GM12891 (cell line): ENCODE measurements around the gene SCGB2B2. TPM values are rescaled to one million over a fixed set of nuclear protein-coding genes. Genes with fewer than 3 reads are reported as not detected.

Experiments used
- DNase-seq: peaks from one replicate; pipeline ENCODE4 v3.0.0; 2011; ENCODE audit warnings: low spot score; ENCODE audit not compliant: insufficient read length
- FAIRE-seq: peaks from 2 replicates; lab custom pipeline; 2011; peaks lifted over from hg19 to GRCh38; lab: Jason Lieb, UNC
- PAX5 ChIP-seq: IDR thresholded peaks from 2 replicates; pipeline ENCODE4 v1.6.1; 2011; ENCODE audit warnings: low read length, moderate library complexity, mild to moderate bottlenecking; ENCODE audit not compliant: insufficient read depth, severe bottlenecking
- POLR2A ChIP-seq: IDR thresholded peaks from 2 replicates; pipeline ENCODE4 v1.6.1; 2011; ENCODE audit warnings: low read depth, low read length, control low read depth
- POLR2AphosphoS5 ChIP-seq: IDR thresholded peaks from 2 replicates; pipeline ENCODE4 v1.6.1; 2011; ENCODE audit warnings: low read depth, low read length, control low read depth
- POU2F2 ChIP-seq: IDR thresholded peaks from 2 replicates; pipeline ENCODE4 v1.6.1; 2011; ENCODE audit warnings: low read depth, mild to moderate bottlenecking, control low read depth, low read length, moderate library complexity
- SPI1 ChIP-seq: IDR thresholded peaks from 2 replicates; pipeline ENCODE4 v1.6.1; 2011; ENCODE audit warnings: low read depth, low read length, control low read depth
- TAF1 ChIP-seq: IDR thresholded peaks from 2 replicates; pipeline ENCODE4 v1.6.1; 2011; ENCODE audit warnings: low read depth, low read length, control low read depth
- polyA plus RNA-seq: library from polyadenylated mRNA; unstranded; fragments of >200 nt; gene quantifications from one replicate; pipeline ENCODE4 v1.2.1, GENCODE V29; 2012; ENCODE audit warnings: low read depth, missing spikeins, inconsistent platforms; ENCODE audit not compliant: missing spikeins

Gene SCGB2B2, protein sequence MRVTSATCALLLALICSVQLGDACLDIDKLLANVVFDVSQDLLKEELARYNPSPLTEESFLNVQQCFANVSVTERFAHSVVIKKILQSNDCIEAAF
- 0.03 TPM for polyA plus RNA-seq

DNA sequence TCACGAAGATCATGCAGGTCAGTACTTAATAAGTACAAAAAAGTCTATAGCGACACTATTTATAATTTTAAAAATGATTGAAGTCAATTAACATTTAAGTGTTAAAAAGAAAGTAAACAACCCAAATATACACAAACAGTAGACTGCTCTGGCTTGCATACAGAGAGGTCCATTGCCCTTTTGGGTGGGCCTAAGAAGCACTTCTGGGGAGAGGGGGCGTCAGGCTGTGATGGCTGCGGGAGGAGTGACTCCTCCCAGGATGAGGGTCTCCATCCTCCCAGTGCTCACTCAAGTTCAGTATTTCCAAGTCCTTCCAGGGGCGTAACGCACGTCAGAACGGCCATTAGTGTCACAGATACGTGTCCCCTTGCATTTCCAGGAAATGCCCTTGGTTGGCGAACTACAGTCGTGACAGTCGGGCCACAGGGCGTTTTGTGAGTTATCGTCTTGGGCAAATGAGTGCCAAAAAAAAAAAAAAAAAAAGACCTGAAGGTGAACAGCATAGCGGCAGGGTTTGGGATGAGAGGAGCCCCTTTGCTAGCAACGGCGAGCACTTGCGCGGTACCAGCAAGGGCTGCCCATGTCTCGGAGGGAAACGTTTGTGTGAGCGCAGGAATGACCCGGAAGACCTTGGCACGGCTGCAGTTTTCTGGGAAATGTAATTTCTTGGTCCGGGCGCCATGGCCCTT, at the start of gene SCGB2B2:
TSS of gene SCGB2B2 (minus strand) at position 463 of the 689 bp plus-strand sequence. CDS start 82,596 bp downstream, outside the sequence.
- no peak for TF ChIP-seq POU2F2
- no peak; the same call in 1 of the 2 replicates for TF ChIP-seq POLR2A
- no peak for TF ChIP-seq SPI1
- no peak for TF ChIP-seq POLR2AphosphoS5
- TF ChIP-seq PAX5 = no peak
- peak; percentile 11; the same call in 1 of the 2 replicates for TF ChIP-seq TAF1
- DNase-seq (peak; percentile 41), FAIRE-seq (no peak)

DNA sequence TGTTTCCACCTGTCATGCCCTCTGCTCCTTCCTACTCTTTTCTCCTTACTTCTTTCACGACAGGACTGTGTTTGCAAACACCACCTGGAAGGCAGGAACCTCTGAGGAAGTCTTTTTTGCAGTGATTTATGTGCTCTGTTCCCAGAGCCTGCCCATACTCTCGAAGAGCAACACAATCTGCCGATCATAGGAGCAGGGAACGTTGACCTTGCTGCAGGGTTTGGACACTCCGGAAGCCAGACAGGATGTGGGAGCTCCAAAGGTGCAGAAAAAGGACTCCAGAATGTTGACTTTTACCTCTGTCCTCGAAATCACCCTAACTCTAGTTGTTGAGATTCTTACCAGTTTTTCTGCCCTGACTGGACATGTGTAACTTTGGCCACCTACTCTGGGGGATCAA, 48.4 kb upstream of the SCGB2B2 start:
- no peak for TF ChIP-seq POLR2AphosphoS5
- TF ChIP-seq POU2F2 = no peak
- TF ChIP-seq SPI1 = no peak
- FAIRE-seq (no peak), DNase-seq (no peak)

DNA sequence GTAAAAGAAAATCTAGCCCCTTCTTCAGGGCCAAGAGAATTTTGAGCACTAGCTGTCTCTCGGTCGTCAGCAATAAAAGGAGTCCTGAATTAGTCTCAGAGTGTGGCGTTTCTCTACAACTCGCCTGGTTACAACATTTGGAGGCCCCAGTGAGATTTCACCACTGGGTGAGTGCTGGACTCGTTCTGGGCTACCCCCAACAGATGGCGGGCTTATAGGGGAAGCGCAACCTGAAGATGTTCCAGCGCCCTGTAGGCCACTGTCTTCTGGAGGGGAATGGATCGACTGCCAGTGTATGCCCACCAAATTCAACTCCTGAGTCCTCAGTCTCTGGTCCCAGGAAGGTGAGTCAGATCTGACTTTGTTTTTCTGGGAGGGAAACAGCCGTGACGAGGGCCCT, 45.4 kb upstream of the SCGB2B2 start:
- TF ChIP-seq POU2F2 (no peak), SPI1 (no peak), POLR2AphosphoS5 (no peak), POLR2A (no peak), PAX5 (no peak), TAF1 (no peak)
- no peak for DNase-seq
- FAIRE-seq = no peak

DNA sequence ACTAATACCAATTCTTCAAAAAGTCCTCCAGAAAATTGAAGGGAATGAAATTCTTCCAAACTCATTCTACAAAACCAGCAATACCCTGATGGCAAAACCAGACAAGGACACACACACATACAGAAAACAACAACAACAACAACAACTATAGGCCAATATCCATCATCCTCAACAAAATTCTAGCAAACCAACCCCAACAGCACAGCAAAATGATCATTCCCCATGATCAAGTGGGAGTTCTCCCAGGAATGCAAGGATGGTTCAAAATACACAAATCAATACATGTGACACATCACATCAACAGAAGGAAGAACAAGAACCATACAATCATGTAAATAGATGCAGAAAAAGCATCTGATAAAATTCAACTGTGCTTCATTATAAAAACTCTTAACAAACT, 38.4 kb upstream of the SCGB2B2 start:
- no peak for FAIRE-seq
- no peak for TF ChIP-seq POU2F2
- no peak for TF ChIP-seq POLR2A
- TF ChIP-seq POLR2AphosphoS5 = no peak
- TF ChIP-seq SPI1 = no peak
- TF ChIP-seq TAF1 = no peak
- no peak for DNase-seq

DNA sequence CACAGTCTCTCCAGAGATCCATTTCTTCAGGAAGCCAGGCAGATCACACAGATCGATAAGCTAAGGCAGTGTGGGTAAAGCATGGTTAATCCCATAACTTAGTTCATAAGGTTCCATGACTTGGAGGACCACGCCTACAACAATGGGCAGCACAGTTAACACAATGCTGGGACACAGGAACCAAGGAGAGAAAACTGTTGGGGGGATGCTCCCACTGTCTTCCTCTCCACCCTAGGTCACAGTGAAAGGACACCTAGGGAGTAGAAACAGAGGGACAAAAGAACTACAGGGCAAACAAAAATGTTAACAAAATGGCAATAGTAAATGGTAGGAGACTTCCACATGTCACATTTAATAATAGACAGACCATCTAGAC, 36.3 kb upstream of the SCGB2B2 start:
- TF ChIP-seq SPI1 (no peak), PAX5 (no peak), POLR2AphosphoS5 (no peak)
- DNase-seq = no peak
- FAIRE-seq = no peak

DNA sequence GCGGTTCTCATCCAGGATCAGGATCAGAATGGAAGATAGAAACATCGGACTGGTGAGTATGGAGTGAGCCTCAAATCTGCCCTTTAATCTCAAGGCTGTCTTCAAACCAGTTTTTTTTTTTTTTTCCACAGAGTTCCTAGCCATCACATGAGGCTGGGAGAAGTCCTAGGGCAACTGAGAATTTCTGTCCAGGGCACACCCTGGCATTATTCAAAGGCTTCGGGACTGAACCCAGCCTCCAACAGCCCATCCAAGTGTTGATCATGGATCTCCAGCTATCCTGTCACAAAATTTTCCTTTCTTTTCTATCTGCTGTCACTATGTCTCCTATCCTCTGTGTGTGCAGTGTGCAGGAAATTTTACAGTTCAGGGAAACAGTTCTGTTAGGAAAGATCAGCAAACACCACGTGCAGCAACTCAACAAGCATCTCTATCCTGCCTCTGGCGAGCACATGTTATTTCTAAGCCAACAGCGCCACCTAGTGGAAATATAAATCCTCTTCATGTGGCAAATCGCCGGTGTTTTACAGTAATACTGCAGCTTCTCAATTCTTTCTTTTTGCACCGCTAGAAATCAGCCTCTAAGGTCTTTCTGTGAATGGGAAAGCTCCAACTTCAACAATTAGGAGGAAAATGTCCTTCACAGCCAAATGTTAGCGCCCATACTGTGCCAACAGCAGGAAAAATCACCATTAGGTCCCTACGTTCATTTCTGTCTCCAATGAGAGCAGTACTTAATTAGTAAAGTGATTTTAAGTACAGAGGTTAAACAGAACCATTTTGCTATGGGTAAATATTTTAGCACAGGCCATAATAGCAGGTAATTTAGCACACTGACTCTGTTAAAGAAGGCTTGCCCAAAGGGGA, 35.7 kb upstream of the SCGB2B2 start:
- DNase-seq (no peak), FAIRE-seq (peak; percentile 90)

DNA sequence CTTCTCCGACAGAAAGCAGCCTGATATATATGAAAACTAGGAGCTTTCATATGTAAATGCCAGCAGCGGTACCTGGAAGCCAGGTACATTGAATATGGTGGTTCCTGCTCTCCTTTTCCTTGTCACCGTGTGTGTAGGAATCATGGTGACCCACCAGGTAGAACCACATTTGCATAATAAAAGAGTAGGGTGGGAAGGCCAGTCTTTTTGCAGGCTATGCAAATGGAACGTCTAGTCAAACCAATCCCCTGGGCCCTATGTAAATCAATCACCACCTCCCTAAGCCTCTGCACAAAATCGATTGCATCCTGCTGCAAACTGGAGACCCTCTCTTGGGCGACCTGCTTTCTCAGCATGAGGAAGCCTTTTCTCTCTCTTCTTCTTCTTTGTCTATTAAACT, 34.9 kb upstream of the SCGB2B2 start:
- no peak for DNase-seq
- FAIRE-seq = no peak
- TF ChIP-seq TAF1 = no peak
- no peak for TF ChIP-seq SPI1

More for the DNA sequence above, 35.7 kb upstream of the SCGB2B2 start:
- no peak for TF ChIP-seq PAX5
- no peak for TF ChIP-seq POLR2A

DNA sequence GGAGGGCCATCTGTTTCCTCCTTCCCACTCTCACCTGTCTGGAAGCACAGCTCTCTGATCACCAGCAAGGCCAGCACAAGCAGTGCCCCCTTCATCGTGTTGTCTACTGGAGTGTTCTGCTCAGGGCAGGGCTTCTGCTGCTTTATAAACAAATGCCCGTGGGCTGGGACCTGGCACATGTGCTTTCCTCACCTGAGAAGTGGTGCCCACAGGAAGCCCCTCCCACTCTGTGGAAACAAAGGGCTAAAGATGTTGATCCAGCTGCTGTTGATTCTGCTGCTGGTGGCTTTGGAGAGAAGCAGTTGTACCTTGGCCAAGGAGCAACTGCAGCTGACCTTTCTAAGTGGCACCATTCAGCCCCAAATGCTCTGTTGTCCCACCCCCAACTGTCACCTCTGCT, 30.7 kb upstream of the SCGB2B2 start:
- DNase-seq (no peak), FAIRE-seq (no peak)
- TF ChIP-seq SPI1 (no peak), POU2F2 (no peak), TAF1 (no peak), POLR2A (no peak), POLR2AphosphoS5 (no peak), PAX5 (no peak)

DNA sequence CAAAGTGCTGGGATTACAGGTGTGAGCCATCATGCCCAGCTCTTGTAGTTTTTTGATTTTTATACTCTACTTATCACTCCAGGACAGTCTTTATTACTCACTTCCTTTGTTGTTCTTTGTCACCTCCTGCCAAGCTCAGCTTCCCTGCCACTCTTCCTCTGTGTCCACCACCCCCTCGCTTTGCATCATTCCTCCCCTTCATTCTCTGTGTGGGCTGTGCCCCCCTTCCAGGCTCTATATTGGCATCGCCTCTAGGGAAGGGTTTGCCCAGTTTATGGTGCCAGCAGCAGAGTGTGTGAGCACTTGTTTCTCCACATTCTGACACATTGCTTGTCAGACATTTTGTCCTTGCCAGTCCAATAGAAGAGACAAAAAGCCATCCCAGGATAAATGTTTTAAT, 15.6 kb upstream of the SCGB2B2 start:
- no peak for DNase-seq
- TF ChIP-seq PAX5 = no peak
- TF ChIP-seq POU2F2 = no peak
- no peak for TF ChIP-seq TAF1
- TF ChIP-seq SPI1 = no peak
- TF ChIP-seq POLR2AphosphoS5 = no peak
- no peak for TF ChIP-seq POLR2A
- FAIRE-seq = no peak

DNA sequence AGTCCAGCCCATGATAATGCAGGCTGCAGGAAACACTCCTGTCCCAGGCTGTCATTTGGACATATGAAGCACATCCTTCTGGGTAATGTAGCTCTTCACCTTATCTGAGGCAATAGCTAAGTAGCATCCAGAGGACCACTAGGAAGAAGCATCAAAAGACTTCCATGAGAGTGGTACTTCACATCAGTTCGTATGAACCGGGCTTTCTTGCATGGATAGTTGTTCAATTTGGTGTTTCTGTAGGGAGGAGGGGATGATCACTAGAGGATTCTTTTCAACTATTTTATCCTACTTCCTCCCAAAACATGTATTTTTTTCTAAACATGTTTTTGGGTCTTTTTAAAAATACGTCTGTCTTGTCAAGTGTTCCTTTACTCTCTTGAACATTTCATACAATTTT, 13.4 kb upstream of the SCGB2B2 start:
- no peak for FAIRE-seq
- no peak for DNase-seq
- TF ChIP-seq SPI1 (no peak), TAF1 (no peak), PAX5 (no peak), POLR2A (no peak), POU2F2 (no peak)
